Erythroblast (primary cell): ENCODE measurements around the gene EIF3L.
A peak's percentile ranks its signal among the peaks of the same experiment; 100 is the strongest.

Source experiments
- DNase-seq, 2 experiments: peaks; one replicate each; lab custom pipeline; 2025; lab: John Stamatoyannopoulos, UW
- GATA1 ChIP-seq: IDR thresholded peaks from 2 replicates; pipeline ENCODE4 v1.6.1; 2011; ENCODE audit warnings: low read depth, mild to moderate bottlenecking, control low read depth, low read length, moderate library complexity
- POLR2A ChIP-seq: IDR thresholded peaks from 2 replicates; pipeline ENCODE4 v1.6.1; 2011; ENCODE audit warnings: mild to moderate bottlenecking, low read length

EIF3L gene

DNA sequence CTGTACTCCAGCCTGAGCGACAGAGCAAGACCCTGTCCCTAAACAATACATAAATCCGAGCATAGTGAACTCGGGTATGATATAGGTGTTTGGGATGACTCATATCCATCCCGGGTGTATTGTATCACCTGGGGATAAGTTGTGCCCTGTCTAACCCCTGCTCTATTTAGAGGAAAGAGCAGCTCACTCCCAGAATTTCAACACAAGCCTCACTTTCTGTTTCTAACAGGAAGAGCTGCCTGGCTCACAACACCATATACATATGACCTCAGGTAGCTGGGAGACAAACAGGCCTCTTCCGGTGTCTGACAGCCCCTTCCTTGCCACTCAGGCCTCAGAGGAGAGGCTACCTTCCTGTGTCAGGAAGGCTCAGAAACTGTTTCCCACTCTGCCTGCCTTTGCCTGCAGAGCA, 47.0 kb downstream of the EIF3L start:
- no peak for DNase-seq

GRCh38 chr22:37896939-37897338, 47.7 kb downstream of the EIF3L start:
- no peak for DNase-seq
- TF ChIP-seq GATA1 (no peak), POLR2A (no peak)

More for the DNA sequence above, 47.0 kb downstream of the EIF3L start:
- TF ChIP-seq POLR2A, result no peak
- no peak for TF ChIP-seq GATA1

DNA sequence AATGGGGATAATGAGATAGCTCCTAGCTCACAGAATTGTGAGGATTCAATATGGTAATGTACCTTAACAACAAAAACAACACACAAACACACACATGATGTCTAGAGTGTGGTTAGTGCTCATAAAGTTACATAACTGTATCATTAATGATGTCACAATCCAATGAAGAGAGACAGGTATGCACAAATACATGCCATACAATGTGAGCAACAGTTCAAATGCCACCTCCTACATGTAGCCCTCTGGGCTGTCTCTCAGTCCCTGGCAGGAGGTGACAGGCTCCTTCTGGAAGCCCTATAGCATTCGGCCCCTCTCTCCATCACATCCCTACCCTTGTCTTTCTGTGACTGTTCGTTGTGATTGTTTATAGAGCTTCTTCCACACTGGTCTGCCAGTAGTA, 48.6 kb downstream of the EIF3L start:
- no peak for TF ChIP-seq GATA1
- no peak for DNase-seq

DNA sequence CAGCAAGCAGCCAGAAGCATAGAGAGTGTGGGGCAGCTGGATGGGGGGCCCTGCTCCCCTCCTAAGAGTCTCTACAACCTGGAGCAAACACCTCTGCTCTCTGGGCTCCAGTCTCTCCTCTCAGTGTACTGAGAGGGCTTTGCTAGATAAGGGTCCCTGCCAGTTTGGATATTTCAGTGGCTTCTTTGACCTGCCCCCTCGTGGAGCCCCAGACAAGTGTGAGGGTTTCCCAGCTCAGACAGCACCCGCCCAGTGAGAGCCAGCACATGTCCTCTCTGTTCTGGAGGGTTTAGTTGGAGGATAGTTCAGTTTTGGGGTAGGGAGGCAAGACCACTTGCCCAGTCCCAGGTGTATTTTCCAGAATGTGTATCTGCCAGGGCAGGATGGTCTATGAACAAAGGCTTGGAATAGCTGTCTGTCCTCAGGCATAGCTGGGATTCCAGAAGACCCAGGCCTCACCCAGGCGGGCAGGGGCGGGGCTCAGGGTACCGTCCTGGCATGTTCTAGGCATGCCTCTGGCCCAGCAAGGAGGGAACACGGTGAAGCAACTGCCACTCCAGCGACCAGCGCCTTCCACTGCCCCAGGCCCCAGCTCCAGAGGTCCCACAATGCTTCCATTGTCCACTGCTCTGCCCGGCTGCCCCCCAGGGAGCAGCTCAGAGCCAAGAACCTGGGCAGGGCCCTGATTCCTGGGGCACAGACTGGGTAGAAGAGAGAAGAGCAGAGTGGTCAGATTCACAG, 49.4 kb downstream of the EIF3L start:
- TF ChIP-seq POLR2A (no peak), GATA1 (no peak)

GRCh38 chr22:37904572-37905533, 55.6 kb downstream of the EIF3L start:
- DNase-seq, result peak; percentile 68 to 91

More for the DNA sequence above, 49.4 kb downstream of the EIF3L start:
- DNase-seq, result peak; percentile 34 to 46

GRCh38 chr22:37905534-37906363, 56.5 kb downstream of the EIF3L start, which contains the start of gene MICALL1:
TSS of gene MICALL1 (plus strand) at chr22:37906297. CDS start at chr22:37906423, 126 bp downstream.
- TF ChIP-seq GATA1 (no peak), POLR2A (no peak)
- DNase-seq, result peak; percentile 66 to 85

More at GRCh38 chr22:37904572-37905533, 55.6 kb downstream of the EIF3L start:
- TF ChIP-seq GATA1 (no peak), POLR2A (no peak)

- TF ChIP-seq GATA1 (no peak), POLR2A (no peak)
- peak in 1 of 2 experiments; percentile 52 for DNase-seq
Observed at GRCh38 chr22:37906364-37907008, 57.3 kb downstream of the EIF3L start.

- no peak for DNase-seq
- TF ChIP-seq GATA1 (no peak), POLR2A (no peak)
Observed at GRCh38 chr22:37907036-37907954, 58.1 kb downstream of the EIF3L start.

DNA sequence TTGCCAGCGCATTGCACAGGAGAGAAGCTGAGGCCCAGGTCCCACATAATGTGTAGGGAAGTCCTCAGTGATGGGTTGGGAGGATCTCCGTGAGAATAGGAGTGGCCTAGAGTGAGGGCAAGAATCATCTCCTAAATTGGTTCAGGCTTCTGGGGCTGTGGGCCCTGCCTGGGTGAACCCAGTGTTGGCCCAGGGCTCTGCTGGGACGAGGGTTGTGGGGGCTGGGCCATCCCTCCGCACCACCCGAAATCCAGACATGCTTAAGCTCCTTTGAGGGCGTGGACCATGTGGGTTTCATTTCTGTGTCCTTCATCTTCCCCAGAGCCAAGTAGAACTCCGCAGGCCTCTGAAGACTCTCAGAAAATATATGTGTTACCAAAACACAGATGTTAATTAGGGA, 60.5 kb downstream of the EIF3L start:
- no peak for DNase-seq
- no peak for TF ChIP-seq GATA1
- no peak for TF ChIP-seq POLR2A

DNA sequence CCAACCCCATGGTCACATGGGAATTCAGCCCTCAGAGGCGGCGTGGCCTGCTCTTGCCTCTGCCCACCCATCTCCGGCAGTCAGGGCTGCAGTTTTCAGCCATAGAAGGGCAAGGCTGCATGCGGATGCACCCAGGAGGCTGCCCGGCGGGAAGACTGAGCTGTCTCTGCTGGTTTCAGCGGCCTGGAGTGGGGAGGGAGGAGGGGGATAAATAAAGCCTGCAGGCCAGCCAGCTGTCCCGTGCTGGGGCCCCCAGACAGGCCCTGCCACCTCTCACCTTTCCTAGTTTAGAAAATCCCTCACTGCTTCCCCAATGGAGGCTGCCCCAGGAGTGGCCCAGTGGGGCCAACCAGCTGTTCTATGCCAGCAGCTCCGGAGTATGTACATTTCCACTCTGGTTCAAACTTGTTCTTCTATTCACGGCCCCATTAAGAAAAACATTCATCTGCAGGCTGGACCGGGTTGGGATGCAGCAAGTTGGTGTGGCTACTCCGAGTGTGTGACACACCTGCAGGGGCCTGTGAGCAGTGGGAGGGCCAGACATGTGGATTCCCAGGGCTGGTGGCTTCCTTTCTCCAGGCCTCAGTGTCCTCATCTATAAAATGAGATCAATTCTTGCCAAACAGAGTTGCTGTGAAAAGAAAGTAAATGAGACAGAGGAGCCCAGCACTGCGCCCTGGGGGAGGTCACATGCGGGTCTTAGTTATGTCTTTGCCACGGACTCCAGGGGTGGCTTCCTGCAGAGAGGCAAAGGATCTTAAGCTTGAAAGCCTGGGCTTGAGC, 61.9 kb downstream of the EIF3L start:
- no peak for DNase-seq
- no peak for TF ChIP-seq GATA1
- no peak for TF ChIP-seq POLR2A

GRCh38 chr22:37911697-37912096, 62.5 kb downstream of the EIF3L start:
- TF ChIP-seq POLR2A (no peak), GATA1 (no peak)
- no peak for DNase-seq
